Activated CD4-positive, alpha-beta T cell treated with anti-CD3 and anti-CD28 coated beads for 36 hours (primary cell): Measurements from ENCODE around the gene SLAMF9. TPM values are rescaled to one million over a fixed set of nuclear protein-coding genes. Genes with fewer than 3 reads are reported as not detected.

Source experiments
- ATAC-seq: fragments of 200-7000 bp; cut with Tn5 transposase; one replicate; pipeline ENCODE4 v1.10.0; 2021; ENCODE audit warnings: mild to moderate bottlenecking, moderate library complexity
- CTCF ChIA-PET: fragments of 350-600 bp; sonication (Branson Sonifier 250); formaldehyde crosslinking; loops from one replicate; lab custom pipeline; 2021; ENCODE audit warnings: antibody characterized with exemption; lab: Charles Lee
- POLR2A ChIA-PET: fragments of 350-600 bp; sonication (Branson Sonifier 250); formaldehyde crosslinking; loops from one replicate; lab custom pipeline; 2021; ENCODE audit warnings: antibody characterized with exemption, inconsistent platforms; lab: Charles Lee
- DNase-seq: peaks from one replicate; pipeline ENCODE4 v3.0.0-alpha.2; 2020
- H3K27ac Mint-ChIP-seq: one replicate; pipeline ENCODE4 v1.8.0; 2021; ENCODE audit warnings: mixed read lengths
- H3K27me3 Mint-ChIP-seq: one replicate; pipeline ENCODE4 v1.8.0; 2021; ENCODE audit warnings: mixed read lengths
- H3K36me3 Mint-ChIP-seq: one replicate; pipeline ENCODE4 v1.8.0; 2021; ENCODE audit warnings: low read depth, mixed read lengths
- H3K4me1 Mint-ChIP-seq: one replicate; pipeline ENCODE4 v1.8.0; 2021; ENCODE audit warnings: mixed read lengths
- H3K4me3 Mint-ChIP-seq: one replicate; pipeline ENCODE4 v1.8.0; 2021; ENCODE audit warnings: mild to moderate bottlenecking, moderate library complexity, mixed read lengths
- H3K9me3 Mint-ChIP-seq: one replicate; pipeline ENCODE4 v1.8.0; 2021; ENCODE audit warnings: low read depth, mixed read lengths
- intact Hi-C, 2 experiments: fragments of 100-400 bp; cut with DNase I in 1 of 2; cut with micrococcal nuclease in 1 of 2; formaldehyde crosslinking; loops; one replicate each; pipeline versions ENCODE4 v1.14.2 to v1.15.1; 2022 to 2024; cut with DNase I, micrococcal nuclease
- total RNA-seq, 2 experiments: library from RNA; stranded (reverse); gene quantifications; one replicate each; pipeline ENCODE4 v1.2.3, GENCODE V29; 2021

Gene SLAMF9
- total RNA-seq, 2 experiments from 2014 or later: not detected

- POLR2A ChIA-PET: interaction anchor here (0.6 to 1.8 kb wide), 5 partner anchors 13 to 172 kb away, joined by 3 to 5 read pairs (median 5); partner anchors contain the start of gene IGSF8
- DNase-seq (peak; percentile 76), ATAC-seq (peak; percentile 33)
- intact Hi-C loops: loop anchor here (1.0 to 10.0 kb wide), 9 partner anchors 20 to 1469 kb away; partner anchors contain the start of genes AIM2 (in 1 of the 2), COPA (in 1 of the 2), DUSP23 (in 1 of the 2) and IGSF8 (in 1 of the 2)
- Mint-ChIP-seq H3K27me3 (no peaks in the 10 kb centered on the region), H3K9me3 (no peaks in the 10 kb centered on the region), H3K27ac (peak overlapping the region; percentile 98), H3K4me1 (peaks cover 34% of the 10 kb centered on the region), H3K36me3 (peaks cover 34% of the 10 kb centered on the region), H3K4me3 (peak overlapping the region; percentile 95)
- CTCF ChIA-PET: interaction anchor here (0.8 to 1.4 kb wide), 5 partner anchors 10 to 85 kb away, joined by 3 to 5 read pairs (median 3); no protein-coding TSS in a partner anchor
Measured at GRCh38 chr1:159925719-159926078, 28.3 kb downstream of the SLAMF9 start.

GRCh38 chr1:159924791-159925718 lies 29.0 kb downstream of the SLAMF9 start, which contains the start of gene TAGLN2:
Gene TAGLN2, minus strand, starts transcription at chr1:159925507. Its CDS starts 4,998 bp downstream, at chr1:159920509.
- Mint-ChIP-seq H3K27ac (peak within 1 kb of the TSS; percentile 98), H3K4me1 (peaks cover 38% of the 10 kb centered on the region), H3K36me3 (peaks cover 40% of the 10 kb centered on the region), H3K27me3 (no peaks in the 10 kb centered on the region), H3K9me3 (no peaks in the 10 kb centered on the region), H3K4me3 (peak within 1 kb of the TSS; percentile 95)
- DNase-seq (peak; percentile 94), ATAC-seq (peak; percentile 69)
- POLR2A ChIA-PET: interaction anchor here (0.6 to 2.3 kb wide), 6 partner anchors 13 to 173 kb away, joined by 3 to 10 read pairs (median 5); partner anchors contain the start of genes IGSF8 and IGSF9
- CTCF ChIA-PET: interaction anchor here (0.6 to 2.3 kb wide), 10 partner anchors 11 to 146 kb away, joined by 3 to 6 read pairs (median 4); no protein-coding TSS in a partner anchor
- intact Hi-C loops: loop anchor here (1.0 to 10.0 kb wide), 11 partner anchors 20 to 1992 kb away; partner anchors contain the start of genes AIM2 (in 1 of the 2), COPA (in 1 of the 2), DUSP23 (in 1 of the 2) and IGSF8 (in 1 of the 2)

- Mint-ChIP-seq H3K9me3 (no peaks in the 10 kb centered on the region), H3K36me3 (peaks cover 49% of the 10 kb centered on the region), H3K27me3 (no peaks in the 10 kb centered on the region), H3K27ac (peak overlapping the region; percentile 98), H3K4me1 (peaks cover 46% of the 10 kb centered on the region), H3K4me3 (peak overlapping the region; percentile 95)
- ChIA-PET POLR2A (interaction anchor here (0.6 to 2.6 kb wide), 8 partner anchors 10 to 847 kb away, joined by 3 to 10 read pairs (median 5); partner anchors contain the start of genes AIM2, DCAF8, IGSF8 and IGSF9), CTCF (interaction anchor here (1.0 to 2.3 kb wide), 6 partner anchors 74 to 147 kb away, joined by 3 to 11 read pairs (median 4); no protein-coding TSS in a partner anchor)
- ATAC-seq: peak; percentile 42
- intact Hi-C loops: loop anchor here in 1 of 2 experiments (2.0 to 10.0 kb wide), 7 partner anchors 69 to 1993 kb away; partner anchors contain the start of genes AIM2, COPA, NCSTN and PEA15
- DNase-seq: peak; percentile 81
Measured at GRCh38 chr1:159924025-159924790, 29.8 kb downstream of the SLAMF9 start.

- intact Hi-C loops: loop anchor here (1.0 to 10.0 kb wide), 10 partner anchors 69 to 1994 kb away; partner anchors contain the start of genes AIM2 (in 1 of the 2), COPA (in 1 of the 2), DCAF8 (in 1 of the 2) and DUSP23 (in 1 of the 2)
- DNase-seq (peak; percentile 91), ATAC-seq (peak; percentile 43)
- H3K4me3 Mint-ChIP-seq: peak overlapping the region; percentile 95
- no peaks in the 10 kb centered on the region for H3K27me3 Mint-ChIP-seq
- H3K4me1 Mint-ChIP-seq: peaks cover 47% of the 10 kb centered on the region
- peak overlapping the region; percentile 97 for H3K27ac Mint-ChIP-seq
- CTCF ChIA-PET: interaction anchor here (0.6 to 2.3 kb wide), 9 partner anchors 13 to 700 kb away, joined by 3 to 11 read pairs (median 4); partner anchors contain the start of gene DUSP23
- POLR2A ChIA-PET: interaction anchor here (0.6 to 2.6 kb wide), 9 partner anchors 9 to 1121 kb away, joined by 3 to 10 read pairs (median 5); partner anchors contain the start of genes AIM2, DCAF8, IGSF8 and IGSF9
- H3K9me3 Mint-ChIP-seq: no peaks in the 10 kb centered on the region
- H3K36me3 Mint-ChIP-seq: peaks cover 55% of the 10 kb centered on the region
Measured at GRCh38 chr1:159923203-159924024, 30.6 kb downstream of the SLAMF9 start.

- Mint-ChIP-seq H3K36me3 (peaks cover 62% of the 10 kb centered on the region), H3K4me1 (peaks cover 54% of the 10 kb centered on the region), H3K4me3 (peak overlapping the region; percentile 95), H3K9me3 (no peaks in the 10 kb centered on the region), H3K27me3 (no peaks in the 10 kb centered on the region), H3K27ac (peak overlapping the region; percentile 97)
- POLR2A ChIA-PET: interaction anchor here (0.9 to 2.6 kb wide), 5 partner anchors 9 to 175 kb away, joined by 3 to 10 read pairs (median 8); partner anchors contain the start of genes IGSF8 and IGSF9
- DNase-seq: no peak
- intact Hi-C loops: loop anchor here (1.0 to 10.0 kb wide), 8 partner anchors 109 to 1995 kb away; partner anchors contain the start of genes AIM2 (in 1 of the 2), DCAF8 (in 1 of the 2), DUSP23 (in 1 of the 2) and PEA15 (in 1 of the 2)
- no peak for ATAC-seq
- CTCF ChIA-PET: interaction anchor here (0.7 to 2.3 kb wide), 6 partner anchors 14 to 699 kb away, joined by 3 to 11 read pairs (median 4); partner anchors contain the start of gene DUSP23
Measured at GRCh38 chr1:159922511-159923202, 31.4 kb downstream of the SLAMF9 start.

GRCh38 chr1:159921700-159922504 lies 32.1 kb downstream of the SLAMF9 start:
- Mint-ChIP-seq H3K4me3 (peak overlapping the region; percentile 95), H3K4me1 (peaks cover 58% of the 10 kb centered on the region), H3K27ac (peak overlapping the region; percentile 97), H3K27me3 (no peaks in the 10 kb centered on the region), H3K36me3 (peaks cover 66% of the 10 kb centered on the region), H3K9me3 (no peaks in the 10 kb centered on the region)
- ChIA-PET CTCF (interaction anchor here (0.7 to 2.1 kb wide), 5 partner anchors 10 to 833 kb away, joined by 3 to 11 read pairs (median 3); no protein-coding TSS in a partner anchor), POLR2A (interaction anchor here (0.8 to 2.6 kb wide), 2 partner anchors 8 to 83 kb away, joined by 3 to 9 read pairs; no protein-coding TSS in a partner anchor)
- no peak for ATAC-seq
- intact Hi-C loops: loop anchor here in 1 of 2 experiments (5.0 to 10.0 kb wide), 5 partner anchors 283 to 1995 kb away; partner anchors contain the start of genes AIM2 and PEA15
- DNase-seq: peak; percentile 39

GRCh38 chr1:159921251-159921650 lies 32.8 kb downstream of the SLAMF9 start:
- peaks cover 56% of the 10 kb centered on the region for H3K4me1 Mint-ChIP-seq
- ATAC-seq: peak; percentile 10
- peak; percentile 38 for DNase-seq
- H3K4me3 Mint-ChIP-seq: peak overlapping the region; percentile 95
- ChIA-PET POLR2A (interaction anchor here (0.8 to 2.6 kb wide), 2 partner anchors 7 to 82 kb away, joined by 3 to 9 read pairs; no protein-coding TSS in a partner anchor), CTCF (interaction anchor here (0.7 to 1.1 kb wide), 3 partner anchors 9 to 833 kb away, joined by 3 read pairs; no protein-coding TSS in a partner anchor)
- no peaks in the 10 kb centered on the region for H3K9me3 Mint-ChIP-seq
- intact Hi-C loops: loop anchor here in 1 of 2 experiments (5.0 to 10.0 kb wide), 5 partner anchors 284 to 1996 kb away; partner anchors contain the start of genes AIM2 and PEA15
- peaks cover 68% of the 10 kb centered on the region for H3K36me3 Mint-ChIP-seq
- H3K27ac Mint-ChIP-seq: peak overlapping the region; percentile 97
- no peaks in the 10 kb centered on the region for H3K27me3 Mint-ChIP-seq

GRCh38 chr1:159920651-159921050 lies 33.4 kb downstream of the SLAMF9 start:
- intact Hi-C loops: loop anchor here in 1 of 2 experiments (5.0 to 10.0 kb wide), 5 partner anchors 284 to 1997 kb away; partner anchors contain the start of genes AIM2 and PEA15
- Mint-ChIP-seq H3K4me1 (peaks cover 52% of the 10 kb centered on the region), H3K27ac (peak overlapping the region; percentile 97), H3K4me3 (no peak overlapping the region), H3K9me3 (no peaks in the 10 kb centered on the region), H3K27me3 (no peaks in the 10 kb centered on the region), H3K36me3 (peaks cover 68% of the 10 kb centered on the region)
- ChIA-PET CTCF (no interaction called here), POLR2A (no interaction called here)
- DNase-seq: no peak
- no peak for ATAC-seq
